ENCODE results near the gene BCKDHA.
A peak's percentile ranks its signal among the peaks of the same experiment; 100 is the strongest.
"Not testable (repeated sequence)": the region's sequence is repeated elsewhere in the genome, so short reads cannot be mapped to it uniquely, and the experiment has no call there.

Gene BCKDHA

GRCh38 chr19:41442473-41443355, 45.1 kb downstream of the BCKDHA start, which contains the start of gene ERICH4:
TSS of gene ERICH4 (plus strand) at chr19:41443156. CDS start at chr19:41443170, 14 bp downstream.
- no peak for DNase-seq (ENCODE audit: extremely low read depth in 1 of 2, low read depth in 1 of 2)

DNA sequence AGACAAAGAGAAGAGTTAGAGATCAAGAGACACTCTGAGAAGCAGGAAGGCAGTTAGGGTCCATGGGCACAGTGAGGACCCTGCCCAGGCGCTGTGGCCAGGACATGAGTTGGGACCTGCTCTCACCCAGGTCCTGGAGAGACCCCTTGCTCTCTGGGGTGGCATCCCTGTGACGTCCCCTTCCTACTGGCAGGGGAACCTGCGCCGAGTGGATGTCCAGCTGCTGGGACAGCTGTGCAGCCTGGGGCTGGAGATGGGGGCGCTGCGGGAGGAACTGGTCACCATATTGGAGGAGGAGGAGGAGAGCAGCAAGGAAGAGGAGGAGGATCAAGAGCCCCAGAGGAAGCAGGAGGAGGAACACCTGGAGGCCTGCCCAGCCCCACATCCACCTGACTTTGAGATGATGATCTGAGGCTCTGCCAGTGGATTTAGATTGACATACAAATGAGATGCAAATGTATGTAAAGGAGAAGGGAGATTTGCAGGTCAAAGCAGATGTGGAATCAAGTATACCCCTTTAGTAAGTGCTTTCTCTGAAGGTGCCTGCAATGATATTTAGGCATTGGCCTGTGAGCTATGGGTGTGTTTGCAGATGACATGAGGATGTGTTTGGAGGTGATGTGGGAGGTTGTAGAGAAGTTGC, 46.3 kb downstream of the BCKDHA start:
- no peak for DNase-seq (ENCODE audit: extremely low read depth in 1 of 2, low read depth in 1 of 2)

DNA sequence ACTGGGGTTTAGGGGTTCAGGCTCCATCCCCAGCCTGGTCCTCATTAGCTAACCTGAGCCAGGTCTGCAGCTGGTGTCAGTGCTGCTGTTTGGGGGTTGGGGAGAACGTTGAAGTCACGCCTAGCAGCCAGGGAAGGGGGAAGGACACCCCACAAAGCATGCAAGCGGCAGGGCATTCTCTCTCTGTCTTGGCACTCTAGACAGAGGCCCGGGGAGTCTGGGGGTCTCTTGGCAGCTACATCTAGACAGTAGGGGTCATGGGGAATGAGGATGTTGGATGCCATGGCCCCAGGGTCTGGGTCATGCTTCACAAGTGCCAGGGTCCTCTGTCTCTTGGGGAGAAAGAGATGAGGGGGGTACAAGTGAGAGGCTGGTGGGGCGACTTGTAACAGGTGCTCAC, 48.0 kb downstream of the BCKDHA start:
- DNase-seq (ENCODE audit: extremely low read depth in 1 of 2, low read depth in 1 of 2): no peak

DNA sequence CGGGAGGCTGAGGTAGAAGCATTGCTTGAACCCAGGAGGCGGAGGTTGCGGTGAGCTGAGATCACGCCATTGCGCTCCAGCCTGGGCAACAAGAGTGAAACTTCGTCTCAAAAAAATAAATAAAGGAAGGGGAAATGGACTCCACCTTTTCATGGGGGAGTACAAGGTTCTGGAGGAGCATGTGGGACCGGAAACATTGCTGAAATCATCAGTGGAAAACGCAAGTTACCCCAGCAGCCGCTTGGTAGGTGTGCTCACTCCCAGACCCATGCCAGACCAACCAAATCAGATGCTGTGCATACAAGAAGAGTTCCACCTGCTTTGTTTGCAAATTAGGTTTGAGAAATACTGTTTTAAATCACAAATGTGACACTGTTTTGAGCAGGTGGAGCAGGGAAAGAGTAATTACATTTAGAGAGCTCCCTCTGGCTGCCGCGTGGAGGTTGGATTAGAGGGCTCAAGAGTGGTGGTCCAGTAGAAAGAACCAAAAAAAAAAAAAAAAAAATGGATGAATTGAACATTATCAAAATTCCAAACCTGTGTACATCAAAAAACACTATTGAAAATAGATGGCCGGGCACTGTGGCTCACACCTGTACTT, 50.2 kb downstream of the BCKDHA start:
- no peak for DNase-seq (ENCODE audit: extremely low read depth in 1 of 2, low read depth in 1 of 2)

DNA sequence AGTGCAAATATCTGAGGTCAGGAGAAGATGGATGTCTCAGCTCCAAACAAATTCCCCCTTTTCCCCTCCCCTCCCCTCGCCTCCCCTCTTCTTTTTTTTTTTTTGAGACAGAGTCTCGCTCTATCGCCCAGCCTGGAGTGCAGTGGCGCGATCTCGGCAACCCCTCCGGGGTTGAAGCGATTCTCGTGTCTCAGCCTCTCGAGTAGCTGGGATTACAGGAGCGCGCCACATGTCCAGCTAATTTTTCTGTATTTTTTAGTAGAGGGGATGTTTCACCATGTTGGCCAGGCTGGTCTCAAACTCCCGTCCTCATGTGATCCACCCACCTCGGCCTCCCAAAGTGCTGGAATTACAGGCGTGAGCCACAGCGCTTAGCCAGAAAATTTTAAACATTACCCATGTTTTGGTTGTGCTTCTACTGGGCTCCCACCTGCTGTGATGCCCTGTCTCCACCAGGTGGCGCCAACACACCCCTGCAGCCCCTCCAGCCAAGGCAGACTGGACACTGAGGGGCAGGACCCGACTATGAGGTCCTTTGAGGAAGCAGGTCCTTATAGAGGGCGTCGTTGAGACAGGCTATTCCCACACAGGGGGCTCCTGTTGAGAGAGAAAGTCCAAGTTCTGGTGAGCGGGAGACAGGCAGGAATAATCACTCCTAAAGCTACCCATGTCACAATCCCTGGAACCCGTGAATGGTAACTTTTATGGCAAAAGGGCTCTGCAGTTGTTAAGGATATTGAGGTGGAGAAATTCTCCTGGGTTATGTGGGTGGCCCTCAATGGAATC, 51.7 kb downstream of the BCKDHA start:
- peak; percentile 35 to 41 for DNase-seq (ENCODE audit: extremely low read depth in 1 of 2, low read depth in 1 of 2)

- no peak for DNase-seq (ENCODE audit: extremely low read depth in 1 of 2, low read depth in 1 of 2)
These were observed 52.2 kb downstream of the BCKDHA start for GRCh38 chr19:41449865-41450178.

DNA sequence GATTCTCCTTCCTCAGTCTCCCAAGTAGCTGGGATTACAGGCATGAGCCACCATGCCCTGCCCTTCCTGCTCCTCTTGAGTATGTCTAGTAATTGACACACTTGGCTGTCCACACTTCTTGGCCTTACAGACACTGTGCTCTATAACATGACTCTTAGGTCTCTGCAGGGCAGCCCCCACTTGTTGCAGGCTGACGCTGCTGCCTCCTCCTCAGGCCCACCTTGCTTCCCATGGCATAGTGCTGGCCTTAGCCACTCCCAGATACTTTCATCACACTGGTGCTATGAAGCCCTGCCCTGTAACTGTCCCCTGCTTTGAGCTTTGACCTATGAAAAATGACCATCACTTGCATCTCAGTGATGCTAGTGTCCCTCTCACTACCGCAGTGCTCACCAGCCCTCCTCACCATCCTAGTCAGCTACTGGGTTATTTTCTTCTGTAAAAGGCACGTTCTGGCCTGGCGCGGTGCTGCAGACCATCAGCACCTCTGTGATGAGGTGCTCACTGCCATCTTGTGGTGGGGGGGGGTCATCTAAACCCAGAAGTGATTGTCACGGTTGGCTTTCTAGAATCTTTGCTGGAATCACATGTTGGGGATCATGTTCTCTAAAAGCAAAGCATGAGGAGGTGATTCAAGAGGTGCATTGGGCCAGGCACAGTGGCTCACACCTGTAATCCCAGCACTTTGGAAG, 55.1 kb downstream of the BCKDHA start:
- DNase-seq (ENCODE audit: extremely low read depth in 1 of 2, low read depth in 1 of 2): no peak

GRCh38 chr19:41455936-41456335, 58.3 kb downstream of the BCKDHA start:
- DNase-seq (ENCODE audit: extremely low read depth in 1 of 2, low read depth in 1 of 2): no peak

- no peak for DNase-seq (ENCODE audit: extremely low read depth in 1 of 2, low read depth in 1 of 2)
These were observed 58.8 kb downstream of the BCKDHA start for GRCh38 chr19:41456342-41456918.

- no peak for DNase-seq (ENCODE audit: extremely low read depth in 1 of 2, low read depth in 1 of 2)
These were observed 59.6 kb downstream of the BCKDHA start for GRCh38 chr19:41457241-41457640.

GRCh38 chr19:41462497-41462896, 64.9 kb downstream of the BCKDHA start:
- no peak for DNase-seq (ENCODE audit: extremely low read depth in 1 of 2, low read depth in 1 of 2)

DNA sequence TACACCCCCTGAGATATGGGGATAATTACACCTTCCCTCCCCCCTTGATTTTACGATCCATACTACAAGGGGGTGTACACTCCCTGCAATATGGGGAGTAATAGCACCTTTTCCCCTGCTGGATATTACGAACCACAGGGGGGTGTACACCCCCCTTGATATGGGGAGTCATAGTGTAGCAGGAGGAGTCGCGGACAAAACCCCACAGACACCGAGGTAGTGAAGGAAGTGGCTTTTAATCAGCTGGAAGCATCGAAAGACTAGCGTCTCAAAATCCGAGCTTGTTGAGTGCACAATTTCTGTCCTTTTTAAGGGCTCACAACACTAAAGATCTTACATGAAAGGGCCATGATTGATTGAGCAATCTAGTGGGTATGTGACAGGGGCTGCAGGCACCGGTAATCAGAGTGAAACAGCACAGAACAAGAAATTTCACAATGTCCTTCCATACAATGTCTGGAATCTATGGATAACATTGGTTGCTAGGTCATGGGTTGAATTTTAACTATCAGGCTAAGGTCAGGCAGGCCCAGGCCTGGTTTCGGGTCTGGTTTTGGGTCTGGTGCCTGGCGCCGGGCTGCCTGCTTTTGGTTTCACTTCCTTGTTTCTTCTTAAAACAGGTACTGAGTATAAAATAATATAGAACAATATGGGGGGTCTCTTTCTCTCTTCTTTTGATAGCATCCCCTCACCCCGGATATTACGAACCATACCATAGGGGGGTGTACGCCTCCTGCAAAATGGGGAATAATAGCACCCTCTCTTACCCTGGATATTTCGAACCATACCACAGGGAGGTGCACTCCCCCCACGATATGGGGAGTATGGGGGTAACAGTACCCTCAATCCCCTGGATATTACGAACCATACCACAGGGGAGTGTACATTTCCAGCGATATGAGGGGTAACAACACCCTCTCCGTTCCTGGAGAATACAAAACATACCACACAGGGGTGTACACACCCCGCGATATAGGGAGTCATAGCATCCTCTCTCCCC, 65.9 kb downstream of the BCKDHA start:
- not testable (repeated sequence) for DNase-seq (ENCODE audit: extremely low read depth in 1 of 2, low read depth in 1 of 2)
